H1 (cell line): Measurements from ENCODE around the gene RPL13A. TPM values are rescaled to one million over a fixed set of nuclear protein-coding genes. Genes with fewer than 3 reads are reported as not detected.

Experiments
- CTCF ChIA-PET: fragments of 300-600 bp; sonication (Branson Sonifier 250); formaldehyde crosslinking; loops from one replicate; lab custom pipeline; 2021; ENCODE audit not compliant: partially characterized antibody; lab: Charles Lee
- POLR2A ChIA-PET: fragments of 300-600 bp; sonication (Branson Sonifier 250); formaldehyde crosslinking; loops from one replicate; lab custom pipeline; 2021; ENCODE audit warnings: inconsistent platforms; ENCODE audit not compliant: partially characterized antibody; lab: Charles Lee
- DNase-seq, 2 experiments: peaks; one replicate each; pipeline versions ENCODE4 v3.0.0 to v3.0.0-alpha.2; 2010 to 2022; ENCODE audit warnings: low spot score in 2 of 2, low read depth in 1 of 2, mixed read lengths in 1 of 2
- FAIRE-seq: peaks from 2 replicates; lab custom pipeline; 2011; peaks lifted over from hg19 to GRCh38; lab: Jason Lieb, UNC
- H2AFZ ChIP-seq: 2 replicates; pipeline ENCODE4 v1.8.1; 2012; ENCODE audit warnings: low read length, inconsistent platforms
- H2AK5ac ChIP-seq: 2 replicates; pipeline ENCODE4 v1.6.1; 2013; ENCODE audit warnings: low read depth, low read length
- H2BK120ac ChIP-seq: replicated peaks from 2 replicates; pipeline ENCODE3; 2013; ENCODE audit warnings: low read depth, low read length, inconsistent platforms
- H2BK12ac ChIP-seq: 2 replicates; pipeline ENCODE4 v1.6.1; 2013; ENCODE audit warnings: low read depth, low read length
- H2BK15ac ChIP-seq: 2 replicates; pipeline ENCODE4 v1.6.1; 2013; ENCODE audit warnings: low read length
- H2BK20ac ChIP-seq: 2 replicates; pipeline ENCODE4 v1.6.1; 2013; ENCODE audit warnings: low read length
- H2BK5ac ChIP-seq: 2 replicates; pipeline ENCODE4 v1.6.1; 2013; ENCODE audit warnings: low read depth, low read length
- H3K14ac ChIP-seq: 2 replicates; pipeline ENCODE4 v1.6.1; 2013; ENCODE audit warnings: inconsistent platforms; ENCODE audit not compliant: insufficient read length
- H3K18ac ChIP-seq: 2 replicates; pipeline ENCODE4 v1.6.1; 2013; ENCODE audit warnings: low read length; ENCODE audit errors: extremely low read depth
- H3K23ac ChIP-seq: 2 replicates; pipeline ENCODE4 v1.6.1; 2013; ENCODE audit warnings: inconsistent platforms; ENCODE audit not compliant: insufficient read length
- H3K23me2 ChIP-seq: 2 replicates; pipeline ENCODE4 v1.6.1; 2013; ENCODE audit warnings: low read depth, low read length
- H3K27ac ChIP-seq: 2 replicates; pipeline ENCODE4 v1.6.1; 2011; ENCODE audit warnings: low read depth, low read length, inconsistent platforms
- H3K27me3 ChIP-seq, 4 experiments: replicated peaks in 1 of 4; 1 replicate in 1 of 4; 2 replicates in 3 of 4; pipeline versions ENCODE4 v1.6.1 to v1.8.1; 2011 to 2013; ENCODE audit warnings: low read length in 3 of 4, mild to moderate bottlenecking in 3 of 4, inconsistent platforms in 2 of 4, mixed read lengths in 2 of 4, moderate library complexity in 1 of 4; ENCODE audit not compliant: control insufficient read depth in 3 of 4, insufficient read depth in 3 of 4; ENCODE audit errors: extremely low read depth in 1 of 4
- H3K36me3 ChIP-seq, 4 experiments: 2 replicates each; pipeline versions ENCODE4 v1.6.1 to v1.8.1; 2011 to 2013; ENCODE audit warnings: mild to moderate bottlenecking in 4 of 4, low read length in 3 of 4, moderate library complexity in 2 of 4, control low read depth in 1 of 4, inconsistent platforms in 1 of 4; ENCODE audit not compliant: insufficient read depth in 4 of 4, control insufficient read depth in 2 of 4
- H3K4ac ChIP-seq: replicated peaks from 2 replicates; pipeline ENCODE3; 2013; ENCODE audit warnings: low read length, low read depth, mixed read lengths, inconsistent platforms; ENCODE audit not compliant: insufficient read length
- H3K4me1 ChIP-seq, 4 experiments: replicated peaks in 1 of 4; 1 replicate in 1 of 4; 2 replicates in 3 of 4; pipeline versions ENCODE4 v1.6.1 to v1.8.1; 2011 to 2013; ENCODE audit warnings: low read length in 3 of 4, inconsistent platforms in 2 of 4, mixed read lengths in 1 of 4; ENCODE audit not compliant: insufficient read depth in 4 of 4, control insufficient read depth in 3 of 4
- H3K4me2 ChIP-seq, 2 experiments: 2 replicates each; pipeline versions ENCODE4 v1.6.1 to v1.8.1; 2011 to 2013; ENCODE audit warnings: low read depth in 2 of 2, low read length in 2 of 2, control low read depth in 1 of 2, inconsistent platforms in 1 of 2, mild to moderate bottlenecking in 1 of 2; ENCODE audit not compliant: insufficient read depth in 1 of 2
- H3K4me3 ChIP-seq, 4 experiments: fragments of 200-600, 300-600 bp in 1 of 4; sonication (generic), shearing (Covaris generic), sonication (Bioruptor Twin) in 1 of 4; 2 replicates each; pipeline versions ENCODE4 v1.5.1 to v1.8.1; 2011 to 2016; ENCODE audit warnings: low read length in 4 of 4, low read depth in 3 of 4, control low read depth in 2 of 4, inconsistent platforms in 2 of 4, mild to moderate bottlenecking in 2 of 4, mixed read lengths in 1 of 4, moderate library complexity in 1 of 4; ENCODE audit not compliant: insufficient read depth in 2 of 4; ENCODE audit errors: extremely low read depth in 1 of 4
- H3K56ac ChIP-seq: replicated peaks from 2 replicates; pipeline ENCODE3; 2013; ENCODE audit warnings: low read depth, mild to moderate bottlenecking, mixed read lengths, low read length, inconsistent platforms; ENCODE audit not compliant: insufficient read length
- H3K79me1 ChIP-seq: 2 replicates; pipeline ENCODE4 v1.6.1; 2013; ENCODE audit warnings: low read depth, low read length, control low read depth
- H3K79me2 ChIP-seq, 2 experiments: 2 replicates each; pipeline versions ENCODE4 v1.6.1 to v1.8.1; 2012 to 2013; ENCODE audit warnings: low read length in 2 of 2, mild to moderate bottlenecking in 2 of 2, inconsistent platforms in 1 of 2; ENCODE audit not compliant: insufficient read depth in 2 of 2, control insufficient read depth in 1 of 2
- H3K9ac ChIP-seq, 4 experiments: replicated peaks in 1 of 4; 1 replicate in 1 of 4; 2 replicates in 3 of 4; pipeline versions ENCODE4 v1.6.1 to v1.8.1; 2011 to 2013; ENCODE audit warnings: low read depth in 3 of 4, low read length in 3 of 4, control low read depth in 2 of 4, mild to moderate bottlenecking in 2 of 4, moderate library complexity in 2 of 4, inconsistent platforms in 1 of 4; ENCODE audit errors: extremely low read depth in 1 of 4
- H3K9me3 ChIP-seq, 2 experiments: 2 replicates each; pipeline versions ENCODE4 v1.6.1 to v1.8.1; 2012 to 2013; ENCODE audit warnings: mild to moderate bottlenecking in 2 of 2, moderate library complexity in 2 of 2, control low read depth in 1 of 2, inconsistent platforms in 1 of 2, low read depth in 1 of 2, low read length in 1 of 2, mixed read lengths in 1 of 2; ENCODE audit not compliant: insufficient read depth in 2 of 2
- H4K20me1 ChIP-seq, 2 experiments: replicated peaks in 1 of 2; 2 replicates each; pipeline versions ENCODE3 to v1.8.1; 2011 to 2013; ENCODE audit warnings: inconsistent platforms in 2 of 2, low read length in 2 of 2, mild to moderate bottlenecking in 1 of 2; ENCODE audit not compliant: insufficient read depth in 2 of 2, control insufficient read depth in 1 of 2
- H4K5ac ChIP-seq: 2 replicates; pipeline ENCODE4 v1.6.1; 2013; ENCODE audit warnings: low read length, low read depth, mixed read lengths, inconsistent platforms; ENCODE audit not compliant: insufficient read length
- H4K8ac ChIP-seq: 2 replicates; pipeline ENCODE4 v1.8.0; 2013; ENCODE audit warnings: mild to moderate bottlenecking, moderate library complexity, low read length, inconsistent platforms; ENCODE audit not compliant: insufficient read depth; ENCODE audit errors: extremely low read depth
- H4K91ac ChIP-seq: replicated peaks from 2 replicates; pipeline ENCODE3; 2013; ENCODE audit warnings: low read length, mixed read lengths, inconsistent platforms; ENCODE audit not compliant: insufficient read length
- CHD2 ChIP-seq: IDR thresholded peaks from 2 replicates; pipeline ENCODE4 v1.6.1; 2012; ENCODE audit warnings: low read length, improper control_type of control experiment
- CTBP2 ChIP-seq: IDR thresholded peaks from 2 replicates; pipeline ENCODE4 v1.7.0; 2011; ENCODE audit warnings: borderline replicate concordance, mild to moderate bottlenecking, moderate library complexity, mixed read lengths, low read length; ENCODE audit not compliant: insufficient read depth, insufficient read length
- EP300 ChIP-seq, 2 experiments: IDR thresholded peaks; 1 replicate in 1 of 2; 2 replicates in 1 of 2; pipeline ENCODE4 v1.6.1; 2011 to 2012; ENCODE audit warnings: low read depth in 2 of 2, low read length in 2 of 2, mild to moderate bottlenecking in 2 of 2, borderline replicate concordance in 1 of 2, inconsistent platforms in 1 of 2, moderate library complexity in 1 of 2
- KDM4A ChIP-seq: IDR thresholded peaks from one replicate; pipeline ENCODE4 v1.7.1; 2012; ENCODE audit warnings: low read depth, mild to moderate bottlenecking, moderate library complexity, low read length, inconsistent platforms; ENCODE audit not compliant: severe bottlenecking
- POLR2AphosphoS5 ChIP-seq: IDR thresholded peaks from 2 replicates; pipeline ENCODE4 v1.6.1; 2011; ENCODE audit warnings: low read depth, low read length
- SRF ChIP-seq: IDR thresholded peaks from 2 replicates; pipeline ENCODE4 v1.6.1; 2011; ENCODE audit warnings: mild to moderate bottlenecking, low read depth, low read length, moderate library complexity
- TCF12 ChIP-seq: IDR thresholded peaks from 2 replicates; pipeline ENCODE4 v1.6.1; 2011; ENCODE audit warnings: low read depth, mild to moderate bottlenecking, low read length
- USF2 ChIP-seq: IDR thresholded peaks from 2 replicates; pipeline ENCODE4 v1.6.1; 2011; ENCODE audit warnings: low read length, improper control_type of control experiment
- WGBS, 2 experiments: shearing (Covaris generic) in 1 of 2; methylation state at CpG; one replicate each; pipeline versions ENCODE4 v1.1.6 to v1.1.7; 2013 to 2015; ENCODE audit warnings: low lambda C conversion rate in 2 of 2, mixed read lengths in 2 of 2, inconsistent platforms in 1 of 2, low coverage in 1 of 2, missing lambda C conversion rate in 1 of 2; ENCODE audit not compliant: insufficient replicate concordance in 2 of 2, insufficient coverage in 1 of 2, insufficient read length in 1 of 2; ENCODE audit errors: extremely low coverage in 1 of 2, missing lambda C conversion rate in 1 of 2; 5-methylcytosine and 5-hydroxymethylcytosine counted together
- polyA plus RNA-seq, 7 experiments: library from polyadenylated mRNA; depleted of rRNA in 3 of 7; stranded (reverse) in 5 of 7; unstranded in 2 of 7; fragments of >200 nt in 5 of 7; fragments of 200-250 nt in 2 of 7; gene quantifications; 1 replicate in 5 of 7; 2 replicates in 1 of 7; 4 replicates in 1 of 7; pipeline versions ENCODE4 v1.2.1 to v1.2.3, GENCODE V29; 2011 to 2013; ENCODE audit warnings: missing spikeins in 2 of 7, mixed read lengths in 2 of 7
- total RNA-seq: library from RNA; stranded (reverse); fragmentation: NEBNext Ultra II Directional; extraction: Animal tissue kit (Norgen Biotek cat#: 25700); gene quantifications from 2 replicates; pipeline ENCODE4 v1.2.1, GENCODE V29; 2021
- TF ChIP-seq, protein P1 (sequence below), 3 experiments: IDR thresholded peaks; 1 replicate in 2 of 3; 2 replicates in 1 of 3; pipeline versions ENCODE4 v1.5.1 to v1.6.1; 2011; ENCODE audit warnings: low read length in 3 of 3, mild to moderate bottlenecking in 3 of 3, inconsistent platforms in 2 of 3, low read depth in 1 of 3, moderate library complexity in 1 of 3; ENCODE audit not compliant: insufficient read depth in 1 of 3; ENCODE audit errors: control extremely low read depth in 1 of 3

The RPL13A gene
- total and polyA plus RNA-seq, 2 of the 8 experiments (the other 6 are each of a cell fraction or from before 2014, with no cell fraction given), result 3,305 to 8,868 TPM

DNA sequence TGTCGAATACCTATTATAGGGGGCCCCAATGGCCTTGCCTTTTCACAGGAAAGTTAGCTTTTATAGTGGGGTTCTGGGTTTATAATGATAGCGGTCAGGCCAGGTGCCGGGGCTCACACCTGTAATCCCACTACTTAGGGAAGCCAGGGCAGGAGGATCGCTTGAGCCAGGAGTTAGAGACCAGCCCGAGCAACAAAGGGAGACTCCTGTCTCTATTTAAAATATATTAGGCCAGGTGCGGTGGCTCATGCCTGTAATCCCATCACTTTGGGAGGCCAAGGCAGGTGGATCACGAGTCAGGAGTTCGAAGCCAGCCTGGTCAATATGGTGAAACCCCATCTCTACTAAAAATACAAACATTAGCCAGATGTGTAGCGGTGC, 16.2 kb downstream of the RPL13A start:
- ChIA-PET POLR2A (interaction anchor here (0.7 to 2.1 kb wide), 14 partner anchors 8 to 173 kb away, joined by 3 to 11 read pairs (median 4); partner anchors contain the start of gene RPL13A), CTCF (interaction anchor here (0.6 to 3.4 kb wide), 14 partner anchors 8 to 165 kb away, joined by 3 to 12 read pairs (median 4); partner anchors contain the start of gene PIH1D1)
- no peak overlapping the region for H2AFZ ChIP-seq
- TF ChIP-seq CTBP2, result no peak
- no peak for TF ChIP-seq KDM4A
- no peak for TF ChIP-seq SRF
- TF ChIP-seq TCF12, result peak; percentile 96
- TF ChIP-seq USF2, result no peak
- TF ChIP-seq POLR2AphosphoS5, result peak; percentile 36; the same call in 1 of the 2 replicates
- TF ChIP-seq EP300 (IDR thresholded peaks at IDR 0.05; ENCODE audit: borderline replicate concordance in 1 of 2, low read depth in 2 of 2, low read length in 2 of 2), result peak in 1 of 2 experiments; percentile 5; a peak in 1 of 3 replicates
- TF ChIP-seq, protein P1, sequence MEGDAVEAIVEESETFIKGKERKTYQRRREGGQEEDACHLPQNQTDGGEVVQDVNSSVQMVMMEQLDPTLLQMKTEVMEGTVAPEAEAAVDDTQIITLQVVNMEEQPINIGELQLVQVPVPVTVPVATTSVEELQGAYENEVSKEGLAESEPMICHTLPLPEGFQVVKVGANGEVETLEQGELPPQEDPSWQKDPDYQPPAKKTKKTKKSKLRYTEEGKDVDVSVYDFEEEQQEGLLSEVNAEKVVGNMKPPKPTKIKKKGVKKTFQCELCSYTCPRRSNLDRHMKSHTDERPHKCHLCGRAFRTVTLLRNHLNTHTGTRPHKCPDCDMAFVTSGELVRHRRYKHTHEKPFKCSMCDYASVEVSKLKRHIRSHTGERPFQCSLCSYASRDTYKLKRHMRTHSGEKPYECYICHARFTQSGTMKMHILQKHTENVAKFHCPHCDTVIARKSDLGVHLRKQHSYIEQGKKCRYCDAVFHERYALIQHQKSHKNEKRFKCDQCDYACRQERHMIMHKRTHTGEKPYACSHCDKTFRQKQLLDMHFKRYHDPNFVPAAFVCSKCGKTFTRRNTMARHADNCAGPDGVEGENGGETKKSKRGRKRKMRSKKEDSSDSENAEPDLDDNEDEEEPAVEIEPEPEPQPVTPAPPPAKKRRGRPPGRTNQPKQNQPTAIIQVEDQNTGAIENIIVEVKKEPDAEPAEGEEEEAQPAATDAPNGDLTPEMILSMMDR (IDR thresholded peaks at IDR 0.05; ENCODE audit: control extremely low read depth in 1 of 3, insufficient read depth in 1 of 3, low read depth in 1 of 3, low read length in 3 of 3), result no peak
- no peak for TF ChIP-seq CHD2

More for the DNA sequence above, 16.2 kb downstream of the RPL13A start:
- no peak overlapping the region for H2BK20ac ChIP-seq
- peaks cover 0 to 19% (median 13%) of the 10 kb centered on the region in 4 experiments; a peak in 6 of 7 replicates for H3K4me1 ChIP-seq
- 81% methylated on average over 9 of the region's 9 CpGs; no CpG with 5 or more reads in 1 of the 2 experiments for whole genome bisulfite sequencing, 2 experiments
- no peak overlapping the region for H3K18ac ChIP-seq
- no peaks in the 10 kb centered on the region for H3K27me3 ChIP-seq
- H3K9ac ChIP-seq, result no peak overlapping the region
- no peak overlapping the region for H2AK5ac ChIP-seq
- peaks cover 7 to 16% (median 10%) of the 10 kb centered on the region in 4 experiments; a peak in 7 of 8 replicates for H3K36me3 ChIP-seq
- H2BK15ac ChIP-seq, result no peak overlapping the region
- no peak overlapping the region for H3K14ac ChIP-seq
- H3K79me1 ChIP-seq, result peaks cover 5% of the 10 kb centered on the region; the same call in 1 of the 2 replicates
- no peak overlapping the region for H2BK5ac ChIP-seq
- no peak overlapping the region for H3K4ac ChIP-seq
- DNase-seq, result no peak
- H4K20me1 ChIP-seq, result peaks cover 6 to 8% of the 10 kb centered on the region in 2 experiments
- FAIRE-seq, result no peak
- H4K91ac ChIP-seq, result no peak overlapping the region
- H3K56ac ChIP-seq, result no peak overlapping the region
- H4K5ac ChIP-seq, result no peak overlapping the region
- H3K27ac ChIP-seq, result no peak overlapping the region
- no peak overlapping the region for H3K23ac ChIP-seq
- H2BK12ac ChIP-seq, result no peak overlapping the region
- no peak overlapping the region for H3K4me3 ChIP-seq
- H4K8ac ChIP-seq, result no peak overlapping the region
- no peaks in the 10 kb centered on the region for H3K9me3 ChIP-seq
- peaks cover 8% of the 10 kb centered on the region; the same call in 1 of the 2 replicates for H3K23me2 ChIP-seq
- H3K4me2 ChIP-seq, result no peak overlapping the region
- no peak overlapping the region for H2BK120ac ChIP-seq
- no peaks in the 10 kb centered on the region; a peak in 1 of 4 replicates for H3K79me2 ChIP-seq
